ENCODE results near the gene MAPK7. TPM values are rescaled to one million over a fixed set of nuclear protein-coding genes. Genes with fewer than 3 reads are reported as not detected.

MAPK7 gene
- total RNA-seq, 2 experiments from 2014 or later: 8.1 to 19.3 TPM

DNA sequence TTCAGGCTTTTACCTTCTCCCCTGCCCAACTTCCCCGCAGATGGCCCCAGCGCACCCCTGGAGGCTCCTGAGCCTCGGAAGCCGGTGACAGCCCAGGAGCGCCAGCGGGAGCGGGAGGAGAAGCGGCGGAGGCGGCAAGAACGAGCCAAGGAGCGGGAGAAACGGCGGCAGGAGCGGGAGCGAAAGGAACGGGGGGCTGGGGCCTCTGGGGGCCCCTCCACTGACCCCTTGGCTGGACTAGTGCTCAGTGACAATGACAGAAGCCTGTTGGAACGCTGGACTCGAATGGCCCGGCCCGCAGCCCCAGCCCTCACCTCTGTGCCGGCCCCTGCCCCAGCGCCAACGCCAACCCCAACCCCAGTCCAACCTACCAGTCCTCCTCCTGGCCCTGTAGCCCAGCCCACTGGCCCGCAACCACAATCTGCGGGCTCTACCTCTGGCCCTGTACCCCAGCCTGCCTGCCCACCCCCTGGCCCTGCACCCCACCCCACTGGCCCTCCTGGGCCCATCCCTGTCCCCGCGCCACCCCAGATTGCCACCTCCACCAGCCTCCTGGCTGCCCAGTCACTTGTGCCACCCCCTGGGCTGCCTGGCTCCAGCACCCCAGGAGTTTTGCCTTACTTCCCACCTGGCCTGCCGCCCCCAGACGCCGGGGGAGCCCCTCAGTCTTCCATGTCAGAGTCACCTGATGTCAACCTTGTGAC is 3.6 kb downstream of the MAPK7 start:
- DNase-seq (ENCODE audit: low spot score): no peak
- peaks cover 9% of the 10 kb centered on the region for H3K4me1 ChIP-seq (ENCODE audit: insufficient read depth, low read length, poor library complexity, severe bottlenecking)
- intact Hi-C loops (cut with micrococcal nuclease; ENCODE audit: unreplicated experiment): no loop called here
- no peaks in the 10 kb centered on the region for H4K20me1 ChIP-seq (ENCODE audit: insufficient read depth, low read length)
- no peak overlapping the region for H3K27ac ChIP-seq (ENCODE audit: low read depth, low read length, poor library complexity, severe bottlenecking)
- H2AFZ ChIP-seq (ENCODE audit: low read length): no peak overlapping the region
- POLR2A ChIA-PET: no interaction called here
- H3K4me3 ChIP-seq (ENCODE audit: low read depth, low read length, poor library complexity, severe bottlenecking): no peak overlapping the region
- H3K4me2 ChIP-seq (ENCODE audit: low read length): no peak overlapping the region
- peaks cover 4% of the 10 kb centered on the region; the same call in 1 of the 2 replicates for H3K79me2 ChIP-seq (ENCODE audit: insufficient read depth, low read depth, low read length)
- CTCF ChIA-PET (ENCODE audit: unreplicated experiment): no interaction called here
- H3K9me3 ChIP-seq (ENCODE audit: low read length): no peaks in the 10 kb centered on the region
- TF ChIP-seq, protein P1, sequence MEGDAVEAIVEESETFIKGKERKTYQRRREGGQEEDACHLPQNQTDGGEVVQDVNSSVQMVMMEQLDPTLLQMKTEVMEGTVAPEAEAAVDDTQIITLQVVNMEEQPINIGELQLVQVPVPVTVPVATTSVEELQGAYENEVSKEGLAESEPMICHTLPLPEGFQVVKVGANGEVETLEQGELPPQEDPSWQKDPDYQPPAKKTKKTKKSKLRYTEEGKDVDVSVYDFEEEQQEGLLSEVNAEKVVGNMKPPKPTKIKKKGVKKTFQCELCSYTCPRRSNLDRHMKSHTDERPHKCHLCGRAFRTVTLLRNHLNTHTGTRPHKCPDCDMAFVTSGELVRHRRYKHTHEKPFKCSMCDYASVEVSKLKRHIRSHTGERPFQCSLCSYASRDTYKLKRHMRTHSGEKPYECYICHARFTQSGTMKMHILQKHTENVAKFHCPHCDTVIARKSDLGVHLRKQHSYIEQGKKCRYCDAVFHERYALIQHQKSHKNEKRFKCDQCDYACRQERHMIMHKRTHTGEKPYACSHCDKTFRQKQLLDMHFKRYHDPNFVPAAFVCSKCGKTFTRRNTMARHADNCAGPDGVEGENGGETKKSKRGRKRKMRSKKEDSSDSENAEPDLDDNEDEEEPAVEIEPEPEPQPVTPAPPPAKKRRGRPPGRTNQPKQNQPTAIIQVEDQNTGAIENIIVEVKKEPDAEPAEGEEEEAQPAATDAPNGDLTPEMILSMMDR (conservative IDR thresholded peaks at IDR 0.05; ENCODE audit: low read length): no peak
- no peak for TF ChIP-seq EZH2phosphoT487 (IDR thresholded peaks at IDR 0.05; ENCODE audit: borderline replicate concordance, low read depth, low read length)
- H3K9me2 ChIP-seq (ENCODE audit: insufficient read depth, low read length): no peaks in the 10 kb centered on the region
- H3K36me3 ChIP-seq (ENCODE audit: insufficient read depth, low read length): peaks cover 33% of the 10 kb centered on the region; the same call in 1 of the 2 replicates
- no TSS peak for BruUV-seq (replicated peaks)

DNA sequence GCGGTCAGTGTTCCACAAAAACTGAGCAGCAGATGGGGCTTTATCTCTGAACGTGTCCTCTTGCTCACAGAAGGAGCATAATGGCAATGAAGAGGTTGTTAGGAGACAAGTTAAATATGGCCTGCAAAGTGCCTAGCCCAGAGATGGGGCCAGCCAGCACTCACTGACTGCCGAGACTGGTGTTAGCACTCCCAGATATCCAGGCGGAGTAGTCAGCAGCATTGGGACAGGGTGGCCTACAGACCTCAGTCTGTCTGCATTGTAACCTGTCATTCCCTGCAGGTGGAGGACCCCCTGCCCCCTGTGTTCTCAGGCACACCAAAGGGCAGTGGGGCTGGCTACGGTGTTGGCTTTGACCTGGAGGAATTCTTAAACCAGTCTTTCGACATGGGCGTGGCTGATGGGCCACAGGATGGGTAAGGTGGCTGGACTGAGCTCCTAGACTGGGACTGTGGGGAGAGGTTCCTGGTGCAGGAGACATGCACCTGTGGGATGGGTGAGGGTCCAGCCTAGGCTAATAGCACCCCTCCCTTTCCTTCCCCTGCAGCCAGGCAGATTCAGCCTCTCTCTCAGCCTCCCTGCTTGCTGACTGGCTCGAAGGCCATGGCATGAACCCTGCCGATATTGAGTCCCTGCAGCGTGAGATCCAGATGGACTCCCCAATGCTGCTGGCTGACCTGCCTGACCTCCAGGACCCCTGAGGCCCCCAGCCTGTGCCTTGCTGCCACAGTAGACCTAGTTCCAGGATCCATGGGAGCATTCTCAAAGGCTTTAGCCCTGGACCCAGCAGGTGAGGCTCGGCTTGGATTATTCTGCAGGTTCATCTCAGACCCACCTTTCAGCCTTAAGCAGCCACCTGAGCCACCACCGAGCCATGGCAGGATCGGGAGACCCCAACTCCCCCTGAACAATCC is 4.5 kb downstream of the MAPK7 start:
- TF ChIP-seq, protein P1 (conservative IDR thresholded peaks at IDR 0.05; ENCODE audit: low read length): no peak
- no peak for TF ChIP-seq EZH2phosphoT487 (IDR thresholded peaks at IDR 0.05; ENCODE audit: borderline replicate concordance, low read depth, low read length)
- no TSS peak for BruUV-seq (replicated peaks)
- ChIA-PET CTCF (ENCODE audit: unreplicated experiment) (no interaction called here), POLR2A (no interaction called here)
- Histone ChIP-seq H3K4me3 (ENCODE audit: low read depth, low read length, poor library complexity, severe bottlenecking) (no peak overlapping the region), H3K4me2 (ENCODE audit: low read length) (no peak overlapping the region), H3K9me3 (ENCODE audit: low read length) (no peaks in the 10 kb centered on the region), H3K9me2 (ENCODE audit: insufficient read depth, low read length) (no peaks in the 10 kb centered on the region), H4K20me1 (ENCODE audit: insufficient read depth, low read length) (no peaks in the 10 kb centered on the region), H3K36me3 (ENCODE audit: insufficient read depth, low read length) (peaks cover 33% of the 10 kb centered on the region; the same call in 1 of the 2 replicates), H3K27ac (ENCODE audit: low read depth, low read length, poor library complexity, severe bottlenecking) (no peak overlapping the region), H3K79me2 (ENCODE audit: insufficient read depth, low read depth, low read length) (no peaks in the 10 kb centered on the region), H2AFZ (ENCODE audit: low read length) (no peak overlapping the region), H3K4me1 (ENCODE audit: insufficient read depth, low read length, poor library complexity, severe bottlenecking) (peaks cover 16% of the 10 kb centered on the region)
- intact Hi-C loops (cut with micrococcal nuclease; ENCODE audit: unreplicated experiment): no loop called here
- DNase-seq (ENCODE audit: low spot score): no peak
